GM19467 (cell line): ENCODE measurements around the gene NPR2.

Experiments
- ATAC-seq: cut with Tn5 transposase; IDR thresholded peaks from one replicate; pipeline ENCODE4 v1.9.1; 2021; ENCODE audit warnings: mild to moderate bottlenecking, moderate library complexity; ENCODE audit not compliant: unreplicated experiment

Gene NPR2

DNA sequence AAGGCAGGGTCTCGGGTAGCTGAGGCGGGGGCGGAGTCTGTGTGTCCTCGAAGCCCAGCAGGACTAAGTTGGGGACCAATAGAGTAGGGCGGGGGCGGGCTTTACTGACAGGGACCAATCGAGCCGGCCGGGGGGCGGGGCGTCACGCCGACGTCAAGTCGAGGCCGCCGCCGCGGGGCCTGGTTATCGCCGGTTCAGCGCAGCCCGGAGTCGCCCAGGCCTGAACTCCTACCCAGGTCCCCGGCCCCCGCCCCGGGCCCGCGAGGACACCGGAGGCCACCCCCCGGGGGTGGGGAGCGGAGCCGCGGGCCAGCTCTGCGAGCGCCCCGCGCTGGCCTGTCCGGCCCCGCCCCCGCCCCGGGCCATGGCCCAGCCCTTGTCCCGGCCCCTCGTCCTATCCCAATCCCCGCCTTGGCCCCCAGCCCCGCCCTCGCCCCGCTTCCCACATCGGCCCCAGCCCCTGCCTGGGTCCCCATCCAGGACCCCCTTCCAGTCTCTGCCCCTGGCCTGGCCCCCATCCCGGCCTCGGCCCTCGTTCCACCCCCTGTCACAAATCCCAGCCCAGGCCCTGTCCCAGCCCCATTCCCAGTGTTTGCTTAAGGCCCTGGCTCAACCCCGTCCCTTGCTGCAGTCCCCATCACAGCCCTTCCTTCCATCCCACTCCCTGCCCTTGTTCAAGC is 37.8 kb downstream of the NPR2 start, which contains the start of gene TMEM8B:
Gene TMEM8B (plus strand): TSS at position 145 of the 680 bp plus-strand sequence. CDS start 220 bp downstream, at position 365.
- peak; percentile 64 for ATAC-seq

GRCh38 chr9:35829764-35830096 is 38.3 kb downstream of the NPR2 start:
- ATAC-seq, result no peak

GRCh38 chr9:35831040-35831439 is 39.6 kb downstream of the NPR2 start:
- no peak for ATAC-seq

GRCh38 chr9:35832814-35833213 is 41.4 kb downstream of the NPR2 start:
- no peak for ATAC-seq

DNA sequence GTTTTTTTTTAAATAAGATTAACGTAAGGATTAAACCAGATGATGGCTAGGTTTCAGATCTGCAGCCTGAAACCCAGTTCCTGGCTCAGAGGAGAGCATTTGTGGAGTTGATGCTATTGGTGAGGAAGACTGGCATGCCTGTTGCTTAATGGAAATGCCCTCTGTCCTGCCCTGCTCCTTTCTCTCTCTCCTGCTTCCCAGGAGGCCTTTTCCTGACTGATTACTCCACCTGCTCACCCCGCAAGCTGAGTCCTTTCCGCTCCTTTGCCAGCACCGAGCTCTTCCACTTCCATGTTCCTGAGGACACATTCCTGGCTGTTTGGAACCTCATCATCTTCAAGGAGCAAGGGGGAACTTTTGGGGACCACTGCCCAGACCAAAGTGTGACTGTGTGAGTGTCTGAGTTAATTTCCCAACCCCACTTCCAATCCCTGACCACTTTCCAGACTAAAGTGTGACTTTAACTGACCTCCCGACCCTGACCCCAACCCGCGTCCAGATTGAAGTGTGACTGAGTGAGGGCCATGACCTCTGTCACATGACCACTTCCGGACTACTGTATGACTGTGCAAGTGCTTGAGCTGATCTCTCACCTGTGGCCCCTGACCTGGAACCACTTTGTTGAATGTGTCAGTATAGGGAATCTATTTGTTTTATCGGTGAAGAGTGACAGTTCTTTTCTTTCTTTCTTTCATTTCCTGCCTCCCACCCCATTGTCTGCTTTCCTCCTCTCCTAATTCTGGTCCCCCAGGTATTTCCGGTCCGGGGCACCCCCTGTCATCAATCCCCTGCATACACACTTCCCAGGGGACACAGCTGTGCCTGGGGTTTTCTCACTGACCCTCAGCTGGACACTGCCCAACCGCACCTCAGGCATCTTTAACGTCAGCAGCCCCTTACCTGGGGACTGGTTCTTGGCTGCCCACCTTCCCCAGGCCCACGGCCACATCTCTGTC is 43.1 kb downstream of the NPR2 start:
- ATAC-seq, result no peak

GRCh38 chr9:35835216-35835632 is 43.8 kb downstream of the NPR2 start:
- ATAC-seq, result no peak

DNA sequence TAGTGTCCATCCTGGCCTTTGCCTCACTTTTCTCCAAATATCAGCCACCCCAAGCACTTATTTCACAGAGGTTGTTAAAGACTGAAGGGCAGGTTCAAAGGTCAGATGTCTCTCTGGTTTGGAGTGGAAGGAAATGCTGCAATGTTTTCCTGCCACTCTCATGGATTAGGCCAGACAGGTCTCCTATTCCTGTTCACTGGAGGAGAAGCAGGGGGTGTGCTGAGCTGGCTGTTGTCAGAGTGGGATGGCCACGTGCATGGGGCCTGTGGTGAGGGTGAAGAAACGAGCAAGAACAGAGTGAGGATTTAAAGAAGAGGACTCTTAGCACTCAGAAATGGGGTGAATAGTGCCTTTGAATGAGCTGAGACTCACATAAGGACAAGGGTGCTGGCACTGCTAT is 44.4 kb downstream of the NPR2 start:
- ATAC-seq, result no peak

GRCh38 chr9:35836595-35836994 is 45.2 kb downstream of the NPR2 start:
- ATAC-seq, result no peak

GRCh38 chr9:35839926-35840325 is 48.5 kb downstream of the NPR2 start:
- no peak for ATAC-seq

- no peak for ATAC-seq
Measured at GRCh38 chr9:35840881-35841644, 49.7 kb downstream of the NPR2 start.

- no peak for ATAC-seq
Measured at GRCh38 chr9:35841645-35841900, 50.2 kb downstream of the NPR2 start.

DNA sequence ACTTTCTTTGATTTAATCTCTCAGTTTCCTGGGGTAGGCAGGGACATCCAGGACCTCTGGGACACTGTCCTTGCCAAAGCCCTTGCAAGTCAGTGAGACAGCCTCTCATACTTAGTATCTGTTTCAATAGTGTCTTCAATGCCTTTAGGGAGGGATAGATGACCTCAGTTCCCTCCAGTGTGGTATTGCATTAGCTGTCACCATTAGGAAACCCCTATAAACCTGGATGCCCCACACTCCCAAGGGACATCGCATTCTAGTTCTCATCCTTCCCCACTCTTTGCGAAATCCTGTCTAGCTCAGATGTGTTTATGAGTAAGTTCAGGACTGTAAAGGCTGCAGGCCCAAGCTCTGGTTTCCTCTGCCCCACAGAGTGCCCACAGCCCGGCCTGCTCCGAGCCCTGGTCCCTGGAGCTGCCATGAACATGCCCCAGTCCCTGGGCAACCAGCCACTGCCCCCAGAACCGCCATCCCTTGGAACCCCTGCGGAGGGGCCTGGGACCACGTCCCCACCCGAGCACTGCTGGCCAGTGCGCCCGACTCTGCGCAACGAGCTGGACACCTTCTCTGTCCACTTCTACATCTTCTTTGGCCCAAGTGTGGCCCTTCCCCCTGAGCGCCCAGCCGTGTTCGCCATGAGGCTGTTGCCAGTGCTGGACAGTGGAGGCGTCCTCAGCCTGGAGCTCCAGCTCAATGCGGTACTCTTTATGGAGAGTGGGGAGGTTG is 50.8 kb downstream of the NPR2 start:
- no peak for ATAC-seq

DNA sequence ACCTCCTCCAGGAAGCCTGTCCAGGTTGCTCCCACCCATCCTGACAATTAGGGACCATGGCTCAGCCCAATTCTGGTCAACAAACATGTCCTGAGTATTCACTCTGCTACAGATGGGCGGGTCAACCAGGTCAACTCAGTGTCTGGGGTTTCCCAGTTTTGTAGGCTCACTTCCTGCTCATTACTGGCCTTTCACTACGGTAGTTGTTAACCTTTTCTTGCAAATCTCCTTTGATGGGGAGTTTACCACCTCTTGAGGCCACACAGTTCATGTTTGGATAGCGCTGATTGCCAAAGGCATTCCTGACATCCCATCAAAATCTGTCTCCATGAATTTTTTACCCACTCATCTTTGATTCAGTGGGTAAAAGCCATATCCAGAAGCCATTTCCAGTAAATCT is 51.4 kb downstream of the NPR2 start:
- peak; percentile 55 for ATAC-seq

- no peak for ATAC-seq
Measured at GRCh38 chr9:35844628-35845270, 53.4 kb downstream of the NPR2 start.

GRCh38 chr9:35845824-35846771 is 54.7 kb downstream of the NPR2 start:
- ATAC-seq, result no peak

DNA sequence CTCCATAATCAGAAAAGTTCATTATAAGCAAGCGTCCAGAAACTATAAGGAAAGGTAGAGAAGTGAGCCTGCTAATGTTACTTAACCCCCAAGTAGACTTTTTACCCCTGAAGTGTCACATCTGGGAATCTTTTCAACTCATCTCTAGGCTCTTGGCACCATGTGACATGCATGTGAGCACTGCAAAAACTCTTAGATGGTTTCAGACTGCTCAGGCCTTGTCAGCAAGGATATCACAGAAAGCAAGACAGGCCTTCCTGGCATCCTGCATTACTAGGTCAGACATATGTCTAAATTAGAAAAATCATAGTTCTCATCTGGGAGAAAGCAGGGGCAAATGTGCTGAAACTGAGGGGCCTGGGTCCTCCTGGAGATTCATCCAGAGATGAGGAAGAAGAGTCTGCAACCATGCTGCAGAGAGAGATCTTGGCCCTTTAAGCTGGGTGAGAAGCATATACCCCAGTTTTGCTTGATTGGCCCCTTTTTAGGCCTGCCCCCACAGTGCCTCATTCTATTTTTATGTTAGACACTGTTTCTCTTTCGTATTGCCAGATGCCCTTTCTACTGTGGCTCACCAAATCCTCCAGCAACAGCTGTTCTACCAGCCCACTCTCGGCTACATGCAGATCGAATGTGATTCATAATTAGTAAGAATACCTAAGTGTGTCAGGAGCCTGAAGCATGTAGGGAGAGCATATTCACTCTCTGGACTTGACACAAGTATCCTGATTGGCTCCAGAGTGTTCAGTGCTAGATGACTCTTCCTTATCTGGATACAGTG is 56.6 kb downstream of the NPR2 start:
- peak; percentile 84 for ATAC-seq

DNA sequence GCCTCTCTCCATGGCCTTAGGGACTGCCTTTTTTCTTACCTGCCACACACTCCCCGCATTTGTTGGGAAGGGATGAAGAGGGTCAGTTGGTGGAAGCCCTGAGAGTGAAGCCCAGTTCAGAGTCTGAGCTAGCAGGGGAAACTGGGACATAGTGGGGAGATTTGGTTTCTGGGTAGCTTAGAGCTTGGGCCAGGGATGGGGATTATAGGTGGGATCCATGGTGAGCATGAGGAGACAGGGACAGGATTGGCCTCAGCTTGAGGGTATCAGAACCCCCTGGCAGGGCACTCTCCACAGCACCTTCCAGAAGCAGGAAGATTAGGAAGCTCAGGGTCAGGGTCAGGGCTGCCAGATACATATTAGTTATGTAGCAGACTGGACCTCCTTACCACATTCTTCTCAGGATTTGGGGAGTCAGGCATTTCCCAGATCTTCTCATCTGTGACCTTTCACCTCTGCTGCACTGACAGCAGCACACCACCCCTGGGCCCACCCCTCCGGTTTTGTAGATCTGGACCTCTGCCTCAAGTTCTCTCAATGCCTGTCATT is 61.0 kb downstream of the NPR2 start:
- ATAC-seq, result no peak
